Measurements from ENCODE around the gene EFNA1. TPM values are rescaled to one million over a fixed set of nuclear protein-coding genes. Genes with fewer than 3 reads are reported as not detected.

EFNA1 gene
- total and polyA plus RNA-seq, 2 of the 13 experiments (the other 11 are each of a cell fraction or from before 2014, with no cell fraction given), result 81.8 to 874 TPM

DNA sequence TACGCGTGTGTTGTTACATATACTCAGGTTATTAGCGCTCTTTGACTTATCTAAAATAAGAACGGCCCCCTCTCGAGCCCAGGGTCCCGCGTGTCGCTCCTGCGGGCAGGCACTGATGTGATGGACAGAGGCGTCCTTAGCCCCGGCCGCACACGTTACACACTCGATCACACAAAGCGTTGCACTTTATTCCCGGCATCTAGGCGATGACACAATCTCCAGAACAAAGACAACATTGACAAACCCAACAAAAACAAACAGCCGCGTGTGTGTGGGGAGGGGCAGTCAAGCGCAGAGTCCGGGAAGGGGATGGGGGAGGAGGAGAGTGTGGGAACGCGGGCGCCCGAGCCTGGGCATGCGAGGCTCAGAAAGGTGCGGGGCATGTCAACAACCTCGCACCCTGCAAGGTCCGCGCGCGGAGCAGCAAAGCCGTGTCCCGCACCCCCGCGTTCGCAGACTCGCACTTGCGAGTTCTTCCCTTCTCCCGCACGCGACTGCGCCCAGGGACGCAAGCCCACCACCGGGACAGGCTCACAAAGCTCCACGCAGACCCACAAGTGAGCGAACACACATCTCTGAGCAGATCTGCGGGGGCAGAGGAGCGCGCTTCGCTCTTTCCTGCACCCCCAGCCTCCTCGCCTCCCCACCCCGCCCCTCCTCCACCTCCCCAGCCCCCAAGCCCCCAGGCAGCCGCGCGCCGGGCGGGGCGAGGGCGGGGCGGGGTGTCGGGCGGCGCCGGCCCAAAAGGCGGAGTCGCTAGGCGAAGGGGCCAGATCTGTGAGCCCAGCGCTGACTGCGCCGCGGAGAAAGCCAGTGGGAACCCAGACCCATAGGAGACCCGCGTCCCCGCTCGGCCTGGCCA is at the start of gene EFNA1 (continued):
- TF ChIP-seq SCMH1 (CRISPR knock-in tag; IDR thresholded peaks at IDR 0.05; ENCODE audit: borderline replicate concordance) (no peak), RARA (CRISPR knock-in tag; IDR thresholded peaks at IDR 0.05) (peak; percentile 98), ZNF775 (CRISPR knock-in tag; IDR thresholded peaks at IDR 0.05; ENCODE audit: borderline replicate concordance) (no peak), CSRNP1 (CRISPR knock-in tag; IDR thresholded peaks at IDR 0.05) (no peak; the same call in 1 of the 2 replicates), ZMAT3 (CRISPR knock-in tag; conservative IDR thresholded peaks at IDR 0.05) (no peak), ZBTB7B (CRISPR knock-in tag; IDR thresholded peaks at IDR 0.05) (peak; percentile 40), FIP1L1 (IDR thresholded peaks at IDR 0.05; ENCODE audit: borderline replicate concordance, insufficient read depth, low read depth, low read length) (no peak), ZNF331 (CRISPR knock-in tag; IDR thresholded peaks at IDR 0.05) (peak; percentile 76; the same call in 1 of the 2 replicates), ZBTB21 (CRISPR knock-in tag; IDR thresholded peaks at IDR 0.05) (peak; percentile 60), ZBTB42 (CRISPR knock-in tag; IDR thresholded peaks at IDR 0.05) (0 out of 2 replicates have a peak, but pooled peaks have one; percentile 87), NKX3-1 (CRISPR knock-in tag; IDR thresholded peaks at IDR 0.05) (peak; percentile 78), ZNF619 (CRISPR knock-in tag; IDR thresholded peaks at IDR 0.05) (no peak; the same call in 1 of the 2 replicates), CBX5 (CRISPR knock-in tag; IDR thresholded peaks at IDR 0.05; ENCODE audit: borderline replicate concordance) (no peak), ZNF224 (CRISPR knock-in tag; IDR thresholded peaks at IDR 0.05) (no peak), ZNF160 (CRISPR knock-in tag; IDR thresholded peaks at IDR 0.05) (no peak), RBM22 (optimal IDR thresholded peaks at IDR 0.05; ENCODE audit: low read length) (peak; percentile 9), TERF1 (CRISPR knock-in tag; IDR thresholded peaks at IDR 0.05) (no peak; the same call in 1 of the 2 replicates), ZBTB8A (CRISPR knock-in tag; IDR thresholded peaks at IDR 0.05; ENCODE audit: borderline replicate concordance, low read depth) (no peak; the same call in 1 of the 2 replicates), NFE2L1 (CRISPR knock-in tag; IDR thresholded peaks at IDR 0.05; ENCODE audit: borderline replicate concordance) (no peak), CREB3 (CRISPR knock-in tag; IDR thresholded peaks at IDR 0.05) (no peak), SIX4 (CRISPR knock-in tag; IDR thresholded peaks at IDR 0.05) (peak; percentile 58; the same call in 1 of the 2 replicates), PHB2 (IDR thresholded peaks at IDR 0.05; ENCODE audit: partially characterized antibody) (no peak)
- TF ChIP-seq, protein P1, sequence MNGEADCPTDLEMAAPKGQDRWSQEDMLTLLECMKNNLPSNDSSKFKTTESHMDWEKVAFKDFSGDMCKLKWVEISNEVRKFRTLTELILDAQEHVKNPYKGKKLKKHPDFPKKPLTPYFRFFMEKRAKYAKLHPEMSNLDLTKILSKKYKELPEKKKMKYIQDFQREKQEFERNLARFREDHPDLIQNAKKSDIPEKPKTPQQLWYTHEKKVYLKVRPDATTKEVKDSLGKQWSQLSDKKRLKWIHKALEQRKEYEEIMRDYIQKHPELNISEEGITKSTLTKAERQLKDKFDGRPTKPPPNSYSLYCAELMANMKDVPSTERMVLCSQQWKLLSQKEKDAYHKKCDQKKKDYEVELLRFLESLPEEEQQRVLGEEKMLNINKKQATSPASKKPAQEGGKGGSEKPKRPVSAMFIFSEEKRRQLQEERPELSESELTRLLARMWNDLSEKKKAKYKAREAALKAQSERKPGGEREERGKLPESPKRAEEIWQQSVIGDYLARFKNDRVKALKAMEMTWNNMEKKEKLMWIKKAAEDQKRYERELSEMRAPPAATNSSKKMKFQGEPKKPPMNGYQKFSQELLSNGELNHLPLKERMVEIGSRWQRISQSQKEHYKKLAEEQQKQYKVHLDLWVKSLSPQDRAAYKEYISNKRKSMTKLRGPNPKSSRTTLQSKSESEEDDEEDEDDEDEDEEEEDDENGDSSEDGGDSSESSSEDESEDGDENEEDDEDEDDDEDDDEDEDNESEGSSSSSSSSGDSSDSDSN (CRISPR knock-in tag; IDR thresholded peaks at IDR 0.05), result peak; percentile 78

All from HepG2 (cell line).